Retinal pigment epithelial cell (primary cell): ENCODE measurements around the gene SPIRE2.

ENCODE experiments used
- DNase-seq: peaks from one replicate; pipeline ENCODE4 v3.0.0-alpha.2; 2010; ENCODE audit warnings: low read depth
- H3K4me3 ChIP-seq: 2 replicates; pipeline ENCODE4 v1.5.1; 2011; ENCODE audit warnings: mild to moderate bottlenecking, low read length, control low read depth, moderate library complexity
- TF ChIP-seq, protein P1 (sequence below): conservative IDR thresholded peaks from 2 replicates; pipeline ENCODE4 v1.5.1; 2011; ENCODE audit warnings: low read depth, low read length, control low read depth, inconsistent platforms

The SPIRE2 gene

DNA sequence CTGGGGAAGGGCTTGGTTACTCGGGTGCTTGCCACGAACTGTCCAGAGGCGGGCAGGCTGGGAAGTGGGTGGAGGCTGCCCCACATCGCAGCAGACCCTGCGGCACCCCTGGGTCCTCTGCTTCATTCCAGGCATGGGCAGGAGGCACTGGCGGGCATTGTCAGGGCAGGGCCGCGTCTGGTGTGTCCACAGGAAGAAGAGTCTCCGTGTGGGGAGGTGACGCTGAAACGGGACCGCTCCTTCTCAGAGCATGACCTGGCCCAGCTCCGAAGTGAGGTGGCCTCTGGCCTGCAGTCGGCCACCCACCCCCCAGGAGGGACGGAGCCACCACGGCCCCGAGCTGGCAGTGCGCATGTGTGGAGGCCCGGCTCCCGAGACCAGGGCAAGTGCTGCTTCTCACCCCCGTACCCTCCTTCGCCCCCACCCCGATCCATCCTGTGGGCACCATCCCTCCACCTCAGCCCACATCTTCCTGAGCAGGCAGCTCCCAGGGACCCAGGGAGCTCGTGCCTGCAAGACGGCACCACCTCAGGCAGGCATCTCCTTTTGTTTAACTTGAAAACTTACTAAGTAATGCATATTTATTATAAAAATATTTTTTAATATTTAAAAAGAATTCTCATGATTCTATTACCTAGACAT is 30.8 kb downstream of the SPIRE2 start:
- TF ChIP-seq, protein P1, sequence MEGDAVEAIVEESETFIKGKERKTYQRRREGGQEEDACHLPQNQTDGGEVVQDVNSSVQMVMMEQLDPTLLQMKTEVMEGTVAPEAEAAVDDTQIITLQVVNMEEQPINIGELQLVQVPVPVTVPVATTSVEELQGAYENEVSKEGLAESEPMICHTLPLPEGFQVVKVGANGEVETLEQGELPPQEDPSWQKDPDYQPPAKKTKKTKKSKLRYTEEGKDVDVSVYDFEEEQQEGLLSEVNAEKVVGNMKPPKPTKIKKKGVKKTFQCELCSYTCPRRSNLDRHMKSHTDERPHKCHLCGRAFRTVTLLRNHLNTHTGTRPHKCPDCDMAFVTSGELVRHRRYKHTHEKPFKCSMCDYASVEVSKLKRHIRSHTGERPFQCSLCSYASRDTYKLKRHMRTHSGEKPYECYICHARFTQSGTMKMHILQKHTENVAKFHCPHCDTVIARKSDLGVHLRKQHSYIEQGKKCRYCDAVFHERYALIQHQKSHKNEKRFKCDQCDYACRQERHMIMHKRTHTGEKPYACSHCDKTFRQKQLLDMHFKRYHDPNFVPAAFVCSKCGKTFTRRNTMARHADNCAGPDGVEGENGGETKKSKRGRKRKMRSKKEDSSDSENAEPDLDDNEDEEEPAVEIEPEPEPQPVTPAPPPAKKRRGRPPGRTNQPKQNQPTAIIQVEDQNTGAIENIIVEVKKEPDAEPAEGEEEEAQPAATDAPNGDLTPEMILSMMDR: no peak
- no peak overlapping the region for H3K4me3 ChIP-seq
- DNase-seq: no peak

DNA sequence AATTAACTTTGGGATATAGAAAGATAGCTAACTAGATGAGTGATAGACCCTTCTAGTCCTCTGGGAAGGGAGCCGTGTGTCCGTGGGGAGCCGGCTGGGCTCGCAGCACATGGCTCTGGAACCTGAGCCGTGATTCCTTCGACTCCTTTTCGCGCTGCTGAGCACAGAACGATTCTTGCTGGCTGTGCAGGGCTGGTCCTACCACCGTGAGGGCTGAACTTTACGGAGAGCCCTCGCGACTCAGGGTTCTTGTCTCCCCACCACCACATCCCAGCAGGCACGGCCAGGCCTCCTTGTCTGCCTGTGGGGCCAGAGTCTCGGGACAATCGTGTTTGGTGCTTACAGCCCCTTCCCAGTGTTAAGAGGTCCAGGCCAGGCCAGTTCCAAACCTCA is 31.3 kb downstream of the SPIRE2 start:
- no peak for DNase-seq
- TF ChIP-seq, protein P1: no peak
- H3K4me3 ChIP-seq: no peak overlapping the region

DNA sequence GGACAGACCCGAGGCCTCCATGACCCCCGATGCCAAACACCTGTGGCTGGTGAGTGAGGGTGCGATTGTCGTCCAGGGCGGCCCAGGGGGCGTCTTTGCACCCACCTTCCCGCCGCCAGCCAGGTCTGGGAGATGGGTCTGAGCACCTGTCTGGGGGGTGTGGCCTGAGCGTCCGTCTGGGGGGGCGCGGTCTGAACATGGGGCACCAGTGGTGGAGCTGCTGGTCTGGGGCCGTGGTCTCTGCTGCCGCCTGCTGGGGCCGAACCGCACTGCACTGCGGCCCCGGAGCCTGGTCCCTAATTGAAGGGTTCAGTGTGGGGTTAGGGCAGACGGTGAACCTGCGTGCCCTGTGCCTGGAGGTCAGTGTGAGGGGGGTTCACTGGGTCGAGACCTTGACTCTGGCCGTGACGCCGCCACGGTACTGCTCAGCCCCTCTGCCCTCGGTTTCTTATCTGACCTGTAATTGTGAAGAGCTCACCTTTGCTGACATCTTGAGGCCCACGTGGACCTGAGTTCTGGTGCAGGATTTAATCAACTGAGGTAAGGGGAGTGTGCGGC is 32.6 kb downstream of the SPIRE2 start:
- TF ChIP-seq, protein P1: peak; percentile 94
- no peak overlapping the region for H3K4me3 ChIP-seq
- no peak for DNase-seq

DNA sequence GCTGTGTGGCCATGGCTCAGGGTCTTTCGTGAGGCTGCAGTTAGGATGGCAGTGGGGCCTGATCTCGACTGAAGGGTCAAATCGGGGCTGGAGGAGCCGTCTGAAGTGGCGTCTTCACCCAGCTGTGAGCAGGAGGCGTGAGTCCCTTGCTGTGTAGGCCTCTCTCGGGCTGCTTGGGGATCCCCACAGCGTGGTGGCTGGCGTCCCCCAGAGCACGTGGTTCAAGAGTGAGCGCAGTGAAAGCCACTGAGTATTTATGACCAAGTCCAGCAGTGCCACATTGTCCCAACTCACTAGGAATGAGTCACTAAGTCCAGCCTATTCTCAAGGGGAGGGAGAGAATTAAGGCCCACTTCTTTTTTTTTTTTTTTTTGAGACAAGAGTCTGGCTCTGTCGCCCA is 33.4 kb downstream of the SPIRE2 start:
- DNase-seq: no peak
- TF ChIP-seq, protein P1: no peak
- H3K4me3 ChIP-seq: no peak overlapping the region

DNA sequence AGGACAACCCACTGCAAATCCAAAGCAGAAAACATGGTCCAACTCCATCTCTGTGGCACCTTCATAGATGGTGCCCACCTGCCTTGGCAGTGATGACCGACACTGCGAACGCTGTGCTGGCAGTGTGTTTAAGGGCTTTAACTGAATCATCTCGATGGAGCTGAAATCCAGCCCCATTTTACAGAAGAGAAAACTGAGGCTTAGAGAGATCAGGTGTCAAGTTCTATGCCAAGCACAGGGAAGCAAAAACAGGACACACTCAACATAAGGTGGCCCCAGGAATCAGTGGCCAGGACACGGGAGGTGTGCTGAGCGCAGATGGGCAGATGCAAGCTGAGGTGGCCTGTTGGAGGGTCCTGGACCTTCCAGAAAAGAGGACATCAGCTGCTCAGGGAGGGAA is 34.5 kb downstream of the SPIRE2 start:
- H3K4me3 ChIP-seq: no peak overlapping the region
- TF ChIP-seq, protein P1: no peak
- DNase-seq: no peak

DNA sequence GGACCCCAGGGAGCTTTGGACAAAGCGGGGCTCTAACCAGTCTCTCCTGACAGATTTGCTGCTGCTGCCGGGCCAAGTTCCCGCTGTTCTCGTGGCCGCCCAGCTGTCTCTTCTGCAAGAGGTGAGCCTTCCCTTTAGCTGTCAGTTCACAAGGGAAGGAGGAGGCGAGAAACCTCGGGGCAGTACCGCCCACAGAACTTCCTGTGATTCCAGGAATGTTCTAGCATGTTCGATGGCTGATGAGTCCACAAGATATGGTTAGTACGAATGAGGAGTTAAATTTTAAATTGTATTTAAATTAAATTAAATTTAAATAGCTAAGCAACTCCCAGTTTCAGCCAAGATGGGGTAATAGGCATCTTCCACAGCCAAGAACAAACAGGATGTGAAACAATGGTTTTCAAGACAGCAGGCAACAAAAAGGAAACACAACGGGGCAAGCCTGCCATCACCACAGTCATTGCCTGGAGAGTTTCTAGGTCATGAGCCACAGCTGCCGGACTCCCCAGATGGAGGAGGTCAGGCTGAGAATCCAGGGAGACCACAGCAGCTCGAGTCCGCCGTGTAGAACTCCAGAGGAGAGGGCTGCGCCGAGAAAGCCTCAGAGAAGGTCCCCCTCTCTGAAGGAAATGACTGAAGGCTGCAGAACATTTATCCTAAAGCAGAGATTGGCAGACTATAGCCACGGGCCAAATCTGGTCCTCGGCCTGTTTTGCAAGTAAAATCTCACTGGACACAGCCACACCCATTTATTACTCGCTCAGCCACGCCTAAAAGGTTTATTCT is 35.7 kb downstream of the SPIRE2 start:
- TF ChIP-seq, protein P1: no peak
- H3K4me3 ChIP-seq: no peak overlapping the region
- no peak for DNase-seq

DNA sequence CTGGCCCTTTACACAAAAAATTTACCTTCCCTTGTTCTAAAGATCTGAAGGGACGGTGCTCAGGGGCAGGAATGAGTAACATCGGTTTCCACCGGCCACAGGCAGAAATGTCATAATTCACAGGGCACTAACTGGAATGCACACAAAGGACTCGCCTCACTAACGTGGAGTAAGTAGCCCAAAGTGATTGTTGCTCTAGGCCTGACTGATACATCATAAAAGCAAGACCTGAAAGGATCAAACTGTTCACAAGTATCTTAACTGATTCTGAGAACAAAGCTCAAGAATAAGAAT is 36.2 kb downstream of the SPIRE2 start:
- TF ChIP-seq, protein P1: no peak
- no peak for DNase-seq
- H3K4me3 ChIP-seq: no peak overlapping the region
